Fibroblast of lung (primary cell): ENCODE measurements around the gene RCN1. TPM values are rescaled to one million over a fixed set of nuclear protein-coding genes. Genes with fewer than 3 reads are reported as not detected.

Experiments
- DNase-seq, 2 donors: peaks; one replicate each; pipeline versions ENCODE4 v3.0.0 to v3.0.0-alpha.2; 2010; ENCODE audit warnings: low read depth in 2 of 2
- H2AFZ ChIP-seq: 2 replicates; pipeline ENCODE4 v1.5.1; 2012; ENCODE audit warnings: low read length, control low read depth, inconsistent platforms
- H3K27ac ChIP-seq: 2 replicates; pipeline ENCODE4 v1.5.1; 2011; ENCODE audit warnings: low read length, control low read depth; ENCODE audit not compliant: insufficient read depth
- H3K27me3 ChIP-seq: 2 replicates; pipeline ENCODE4 v1.5.1; 2011; ENCODE audit warnings: mild to moderate bottlenecking, low read length; ENCODE audit not compliant: control insufficient read depth, insufficient read depth
- H3K36me3 ChIP-seq: 2 replicates; pipeline ENCODE4 v1.5.1; 2011; ENCODE audit warnings: low read length; ENCODE audit not compliant: control insufficient read depth, insufficient read depth
- H3K4me1 ChIP-seq: 2 replicates; pipeline ENCODE4 v1.5.1; 2011; ENCODE audit warnings: low read length; ENCODE audit not compliant: control insufficient read depth, insufficient read depth; ENCODE audit errors: extremely low read depth
- H3K4me2 ChIP-seq: 2 replicates; pipeline ENCODE4 v1.5.1; 2011; ENCODE audit warnings: low read length, control low read depth; ENCODE audit not compliant: insufficient read depth; ENCODE audit errors: extremely low read depth
- H3K4me3 ChIP-seq, 4 experiments: fragments of 200-600 bp in 1 of 4; sonication (generic) in 1 of 4; replicated peaks in 1 of 4; 2 replicates each; pipeline ENCODE4 v1.5.1; 2011 to 2016; ENCODE audit warnings: low read length in 4 of 4, low read depth in 3 of 4, mild to moderate bottlenecking in 3 of 4, control low read depth in 2 of 4, inconsistent platforms in 1 of 4, mixed read lengths in 1 of 4; ENCODE audit not compliant: insufficient read depth in 1 of 4; ENCODE audit errors: control extremely low read depth in 1 of 4
- H3K79me2 ChIP-seq: 2 replicates; pipeline ENCODE4 v1.5.1; 2012; ENCODE audit warnings: mild to moderate bottlenecking, low read length, inconsistent platforms; ENCODE audit not compliant: control insufficient read depth, insufficient read depth
- H3K9ac ChIP-seq: 2 replicates; pipeline ENCODE4 v1.5.1; 2011; ENCODE audit warnings: mild to moderate bottlenecking, low read length, control low read depth; ENCODE audit not compliant: insufficient read depth
- H3K9me3 ChIP-seq: 2 replicates; pipeline ENCODE4 v1.5.1; 2012; ENCODE audit warnings: low read depth, low read length; ENCODE audit not compliant: control insufficient read depth, insufficient read depth
- H4K20me1 ChIP-seq: 2 replicates; pipeline ENCODE4 v1.5.1; 2011; ENCODE audit warnings: low read length; ENCODE audit not compliant: control insufficient read depth, insufficient read depth; ENCODE audit errors: extremely low read depth
- EZH2 ChIP-seq: IDR thresholded peaks from 2 replicates; pipeline ENCODE4 v1.5.1; 2012; ENCODE audit warnings: low read length, control low read depth, mild to moderate bottlenecking; ENCODE audit errors: missing control alignments
- polyA plus RNA-seq, 2 donors: library from polyadenylated mRNA; depleted of rRNA in 1 of 2; stranded (reverse) in 1 of 2; unstranded in 1 of 2; fragments of >200 nt; gene quantifications; 2 replicates each; pipeline ENCODE4 v1.2.1, GENCODE V29; 2011 to 2012; ENCODE audit warnings: missing spikeins in 1 of 2
- total RNA-seq: library from RNA; depleted of rRNA; stranded (reverse); fragments of >200 nt; gene quantifications from 2 replicates; pipeline ENCODE4 v1.2.1, GENCODE V29; 2014
- TF ChIP-seq, protein P1 (sequence below), 2 donors: IDR thresholded peaks in 1 of 2; conservative IDR thresholded peaks in 1 of 2; 1 replicate in 1 of 2; 2 replicates in 1 of 2; pipeline ENCODE4 v1.5.1; 2011 to 2012; ENCODE audit warnings: low read length in 2 of 2, control low read depth in 1 of 2, inconsistent platforms in 1 of 2, low read depth in 1 of 2, mild to moderate bottlenecking in 1 of 2

Gene RCN1
- total and polyA plus RNA-seq, 2 donors (not counting 1 experiment from before 2014, with no cell fraction given), result 371 to 436 TPM

DNA sequence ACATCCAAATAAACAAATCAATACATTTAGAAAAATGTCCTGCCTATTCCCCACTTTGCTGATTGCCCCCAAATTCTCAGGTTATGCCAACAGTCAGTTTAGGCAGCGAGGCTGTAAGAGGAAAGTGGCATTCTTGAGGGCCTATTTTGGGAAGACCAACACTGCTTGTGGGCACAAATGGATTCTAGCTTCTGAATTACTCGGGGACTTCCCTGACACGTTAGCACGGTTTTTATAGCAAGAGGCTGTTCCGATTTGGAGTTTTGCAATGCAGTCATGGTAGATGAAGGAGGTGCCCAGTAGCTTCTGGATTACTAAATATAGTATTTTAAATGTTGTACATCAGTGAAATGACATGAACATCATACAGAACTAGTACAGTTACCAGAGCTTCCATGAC lies 13.1 kb downstream of the RCN1 start:
- Histone ChIP-seq H3K36me3 (peaks cover 25% of the 10 kb centered on the region), H3K4me2 (no peak overlapping the region), H3K9me3 (no peaks in the 10 kb centered on the region), H3K4me1 (peaks cover 2% of the 10 kb centered on the region), H3K9ac (no peak overlapping the region), H3K4me3 (no peak overlapping the region), H3K79me2 (peaks cover 2% of the 10 kb centered on the region), H3K27me3 (no peaks in the 10 kb centered on the region), H3K27ac (no peak overlapping the region), H2AFZ (no peak overlapping the region), H4K20me1 (no peaks in the 10 kb centered on the region)
- TF ChIP-seq, protein P1, sequence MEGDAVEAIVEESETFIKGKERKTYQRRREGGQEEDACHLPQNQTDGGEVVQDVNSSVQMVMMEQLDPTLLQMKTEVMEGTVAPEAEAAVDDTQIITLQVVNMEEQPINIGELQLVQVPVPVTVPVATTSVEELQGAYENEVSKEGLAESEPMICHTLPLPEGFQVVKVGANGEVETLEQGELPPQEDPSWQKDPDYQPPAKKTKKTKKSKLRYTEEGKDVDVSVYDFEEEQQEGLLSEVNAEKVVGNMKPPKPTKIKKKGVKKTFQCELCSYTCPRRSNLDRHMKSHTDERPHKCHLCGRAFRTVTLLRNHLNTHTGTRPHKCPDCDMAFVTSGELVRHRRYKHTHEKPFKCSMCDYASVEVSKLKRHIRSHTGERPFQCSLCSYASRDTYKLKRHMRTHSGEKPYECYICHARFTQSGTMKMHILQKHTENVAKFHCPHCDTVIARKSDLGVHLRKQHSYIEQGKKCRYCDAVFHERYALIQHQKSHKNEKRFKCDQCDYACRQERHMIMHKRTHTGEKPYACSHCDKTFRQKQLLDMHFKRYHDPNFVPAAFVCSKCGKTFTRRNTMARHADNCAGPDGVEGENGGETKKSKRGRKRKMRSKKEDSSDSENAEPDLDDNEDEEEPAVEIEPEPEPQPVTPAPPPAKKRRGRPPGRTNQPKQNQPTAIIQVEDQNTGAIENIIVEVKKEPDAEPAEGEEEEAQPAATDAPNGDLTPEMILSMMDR (conservative IDR thresholded peaks at IDR 0.05 in 1 of 2, IDR thresholded peaks at IDR 0.05 in 1 of 2; ENCODE audit: low read depth in 1 of 2, low read length in 2 of 2), result no peak
- TF ChIP-seq EZH2, result no peak
- DNase-seq, result no peak

DNA sequence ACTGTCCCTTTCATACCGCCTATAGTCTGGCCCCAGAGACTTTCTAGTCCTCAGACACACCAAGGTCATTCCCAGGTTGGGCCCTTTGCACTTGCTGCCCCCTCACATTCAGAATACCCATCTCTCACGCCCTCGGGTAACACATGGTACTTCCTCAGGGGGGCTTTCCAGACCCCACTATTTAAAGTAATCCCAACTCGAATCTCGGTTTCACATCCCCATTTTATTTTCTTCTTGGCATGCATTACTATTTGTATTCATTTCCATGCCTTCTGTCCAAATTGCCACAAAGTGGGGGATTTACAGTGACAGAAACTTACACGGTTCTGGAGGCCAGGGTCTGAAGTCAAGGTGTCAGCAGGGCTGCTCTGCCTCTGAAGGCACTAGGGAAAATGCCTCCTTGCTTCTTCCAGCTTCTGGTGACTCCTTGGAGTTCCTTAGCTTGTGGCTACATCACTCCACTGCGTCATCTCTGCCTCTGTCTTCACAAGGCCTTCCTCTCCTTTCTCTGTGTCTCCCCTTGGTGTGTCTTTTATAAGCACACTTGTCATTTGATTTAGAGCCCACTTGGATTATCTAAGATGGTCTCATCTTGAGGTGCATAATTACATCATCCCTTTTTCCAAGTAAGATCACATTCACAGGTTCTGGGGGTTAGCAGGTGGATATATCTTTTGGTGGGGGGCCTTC lies 15.1 kb downstream of the RCN1 start:
- Histone ChIP-seq H3K4me3 (no peak overlapping the region), H3K79me2 (no peaks in the 10 kb centered on the region), H3K9me3 (no peaks in the 10 kb centered on the region), H3K27ac (no peak overlapping the region), H3K9ac (no peak overlapping the region), H4K20me1 (no peaks in the 10 kb centered on the region), H2AFZ (no peak overlapping the region), H3K4me2 (no peak overlapping the region), H3K27me3 (no peaks in the 10 kb centered on the region), H3K36me3 (peaks cover 12% of the 10 kb centered on the region), H3K4me1 (no peaks in the 10 kb centered on the region)
- DNase-seq, result no peak
- TF ChIP-seq, protein P1 (conservative IDR thresholded peaks at IDR 0.05 in 1 of 2, IDR thresholded peaks at IDR 0.05 in 1 of 2; ENCODE audit: low read depth in 1 of 2, low read length in 2 of 2), result no peak
- TF ChIP-seq EZH2, result no peak

DNA sequence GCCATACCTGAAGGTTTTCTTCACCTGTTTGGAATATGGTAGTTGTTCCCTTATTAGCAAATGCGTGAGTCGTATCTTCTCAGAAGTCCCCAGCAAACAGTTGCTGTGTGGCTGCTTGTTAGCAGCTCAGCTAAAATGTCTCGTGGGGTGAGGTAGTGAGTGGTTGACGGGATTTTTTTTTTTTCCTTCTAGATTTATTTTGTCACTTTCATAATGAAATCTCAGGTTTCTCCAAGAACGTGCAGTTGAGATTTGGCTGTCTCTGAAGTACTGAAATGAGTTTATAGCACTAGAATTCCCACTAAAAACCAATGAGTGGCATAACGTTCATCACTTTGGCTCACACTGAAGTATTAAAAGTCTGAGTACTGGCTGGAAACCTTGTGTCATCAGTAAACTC lies 16.8 kb downstream of the RCN1 start:
- Histone ChIP-seq H3K4me1 (no peaks in the 10 kb centered on the region), H4K20me1 (no peaks in the 10 kb centered on the region), H3K4me2 (no peak overlapping the region), H3K9ac (no peak overlapping the region), H2AFZ (no peak overlapping the region), H3K36me3 (peaks cover 6% of the 10 kb centered on the region), H3K27me3 (no peaks in the 10 kb centered on the region), H3K9me3 (no peaks in the 10 kb centered on the region), H3K27ac (no peak overlapping the region), H3K79me2 (no peaks in the 10 kb centered on the region), H3K4me3 (no peak overlapping the region)
- no peak for DNase-seq
- TF ChIP-seq, protein P1 (conservative IDR thresholded peaks at IDR 0.05 in 1 of 2, IDR thresholded peaks at IDR 0.05 in 1 of 2; ENCODE audit: low read depth in 1 of 2, low read length in 2 of 2), result no peak
- no peak for TF ChIP-seq EZH2
